Endothelial cell of umbilical vein (primary cell): ENCODE measurements around the gene DTWD2. TPM values are rescaled to one million over a fixed set of nuclear protein-coding genes. Genes with fewer than 3 reads are reported as not detected.

Source experiments
- BruUV-seq: library from RNA; stranded (reverse); fragments of 400-500 nt; replicated peaks from 2 replicates; lab custom pipeline; 2021; lab: Mats Ljungman, UMichigan
- CTCF ChIA-PET: fragments of 300-600, 350-600 bp; sonication (Branson Sonifier 250); formaldehyde crosslinking; loops from one replicate; lab custom pipeline; 2021; ENCODE audit warnings: antibody characterized with exemption, inconsistent platforms; lab: Charles Lee
- POLR2A ChIA-PET: fragments of 300-600, 350-600 bp; sonication (Branson Sonifier 250); formaldehyde crosslinking; loops from one replicate; lab custom pipeline; 2021; ENCODE audit warnings: antibody characterized with exemption, inconsistent platforms; lab: Charles Lee
- DNase-seq: peaks from one replicate; pipeline ENCODE4 v3.0.0-alpha.2; 2011; ENCODE audit warnings: low read depth, low spot score
- FAIRE-seq: peaks from 2 replicates; lab custom pipeline; 2011; peaks lifted over from hg19 to GRCh38; lab: Jason Lieb, UNC
- H2AFZ ChIP-seq: 2 replicates; pipeline ENCODE4 v1.6.0; 2012; ENCODE audit warnings: low read depth, low read length, control low read depth, inconsistent platforms
- H3K27ac ChIP-seq: 2 replicates; pipeline ENCODE4 v1.5.1; 2011; ENCODE audit warnings: low read depth, mild to moderate bottlenecking, control low read depth, low read length, moderate library complexity; ENCODE audit not compliant: insufficient read depth
- H3K27me3 ChIP-seq, 2 experiments: 2 replicates each; pipeline versions ENCODE4 v1.6.0 to v1.6.1; 2011; ENCODE audit warnings: low read length in 2 of 2, mixed read lengths in 1 of 2; ENCODE audit not compliant: control insufficient read depth in 2 of 2, insufficient read depth in 2 of 2
- H3K36me3 ChIP-seq, 2 experiments: 2 replicates in 1 of 2; 3 replicates in 1 of 2; pipeline ENCODE4 v1.5.1; 2011; ENCODE audit warnings: low read length in 2 of 2, mild to moderate bottlenecking in 1 of 2, moderate library complexity in 1 of 2; ENCODE audit not compliant: control insufficient read depth in 2 of 2, insufficient read depth in 2 of 2; ENCODE audit errors: extremely low read depth in 1 of 2
- H3K4me1 ChIP-seq: 3 replicates; pipeline ENCODE4 v1.5.1; 2011; ENCODE audit warnings: mild to moderate bottlenecking, low read length; ENCODE audit not compliant: control insufficient read depth, insufficient read depth; ENCODE audit errors: extremely low read depth
- H3K4me2 ChIP-seq: 2 replicates; pipeline ENCODE4 v1.6.1; 2011; ENCODE audit warnings: low read length, control low read depth, mixed read lengths; ENCODE audit not compliant: insufficient read depth
- H3K4me3 ChIP-seq, 3 experiments: fragments of 200-600 bp in 1 of 3; sonication (generic), shearing (Covaris generic) in 1 of 3; replicated peaks in 1 of 3; 2 replicates each; pipeline ENCODE4 v1.5.1; 2011 to 2016; ENCODE audit warnings: control low read depth in 3 of 3, low read length in 3 of 3, mild to moderate bottlenecking in 2 of 3, inconsistent platforms in 1 of 3, low read depth in 1 of 3, moderate library complexity in 1 of 3; ENCODE audit not compliant: insufficient read depth in 1 of 3
- H3K79me2 ChIP-seq: 2 replicates; pipeline ENCODE4 v1.6.0; 2012; ENCODE audit warnings: low read length, inconsistent platforms; ENCODE audit not compliant: control insufficient read depth, insufficient read depth
- H3K9ac ChIP-seq: replicated peaks from 2 replicates; pipeline ENCODE3; 2011; ENCODE audit warnings: low read length, control low read depth; ENCODE audit not compliant: insufficient read depth; ENCODE audit errors: extremely low read depth
- H3K9me1 ChIP-seq: replicated peaks from 3 replicates; pipeline ENCODE4 v1.6.0; 2011; ENCODE audit warnings: mild to moderate bottlenecking, low read length; ENCODE audit not compliant: control insufficient read depth, insufficient read depth; ENCODE audit errors: extremely low read depth
- H3K9me3 ChIP-seq: replicated peaks from 2 replicates; pipeline ENCODE4 v1.5.1; 2012; ENCODE audit warnings: low read length, inconsistent platforms; ENCODE audit not compliant: control insufficient read depth, insufficient read depth
- H4K20me1 ChIP-seq: replicated peaks from 2 replicates; pipeline ENCODE3; 2011; ENCODE audit warnings: mild to moderate bottlenecking, low read length; ENCODE audit not compliant: control insufficient read depth, insufficient read depth; ENCODE audit errors: extremely low read depth
- CTCF ChIP-seq, 2 donors: IDR thresholded peaks; 1 replicate in 1 of 2; 2 replicates in 1 of 2; pipeline ENCODE4 v1.5.1; 2011; ENCODE audit warnings: low read length in 2 of 2, mild to moderate bottlenecking in 2 of 2, moderate library complexity in 2 of 2, control low read depth in 1 of 2, inconsistent platforms in 1 of 2, low read depth in 1 of 2; ENCODE audit not compliant: insufficient read depth in 1 of 2; ENCODE audit errors: extremely low read depth in 1 of 2
- EZH2 ChIP-seq: IDR thresholded peaks from 2 replicates; pipeline ENCODE4 v1.6.1; 2012; ENCODE audit warnings: borderline replicate concordance, low read depth, mild to moderate bottlenecking, moderate library complexity, low read length, inconsistent platforms; ENCODE audit not compliant: severe bottlenecking
- FOS ChIP-seq: IDR thresholded peaks from 2 replicates; pipeline ENCODE4 v1.6.1; 2011; ENCODE audit warnings: mild to moderate bottlenecking, low read length, moderate library complexity, borderline replicate concordance; ENCODE audit not compliant: insufficient read depth
- GATA2 ChIP-seq: IDR thresholded peaks from 2 replicates; pipeline ENCODE4 v1.7.0; 2011; ENCODE audit warnings: low read depth, mild to moderate bottlenecking, moderate library complexity, mixed read lengths, low read length; ENCODE audit not compliant: insufficient read length, insufficient read depth
- JUN ChIP-seq: IDR thresholded peaks from 2 replicates; pipeline ENCODE4 v1.6.1; 2011; ENCODE audit warnings: borderline replicate concordance, low read depth; ENCODE audit not compliant: insufficient read length, insufficient read depth
- MAX ChIP-seq: IDR thresholded peaks from 2 replicates; pipeline ENCODE4 v1.6.1; 2011; ENCODE audit not compliant: insufficient read depth, insufficient read length
- MYC ChIP-seq: IDR thresholded peaks from one replicate; pipeline ENCODE4 v1.6.1; 2011; ENCODE audit warnings: mild to moderate bottlenecking, low read depth, low read length
- POLR2A ChIP-seq: IDR thresholded peaks from 2 replicates; pipeline ENCODE4 v1.6.1; 2012; ENCODE audit warnings: low read depth, mild to moderate bottlenecking, control low read depth, low read length
- POLR2AphosphoS5 ChIP-seq: IDR thresholded peaks from 2 replicates; pipeline ENCODE4 v1.6.1; 2012; ENCODE audit warnings: low read depth, mild to moderate bottlenecking, control low read depth, low read length, moderate library complexity; ENCODE audit not compliant: insufficient read depth
- dilution Hi-C: fragments of 300-500 bp; cut with MboI; formaldehyde crosslinking; loops from one replicate; pipeline ENCODE4 v1.15.0; 2019; ENCODE audit warnings: low sequenced_read_pairs; ENCODE audit not compliant: extremely low pct_ligation_motif_present
- intact Hi-C: fragments of 100-400 bp; cut with micrococcal nuclease; formaldehyde crosslinking; loops from one replicate; pipeline ENCODE4 v1.10.0; 2022
- microRNA-seq: library from miRNA; unstranded; fragments of <30 nt; microRNA quantifications from one replicate; pipeline ENCODE4 v1.2.0, GENCODE V29; 2021; ENCODE audit warnings: borderline number of aligned reads, borderline replicate concordance
- polyA plus RNA-seq, 4 experiments: library from polyadenylated mRNA; depleted of rRNA in 3 of 4; stranded (reverse) in 3 of 4; unstranded in 1 of 4; fragments of >200 nt; gene quantifications; 2 replicates each; pipeline versions ENCODE4 v1.2.1 to v1.2.3, GENCODE V29; 2011 to 2012; ENCODE audit warnings: missing spikeins in 1 of 4
- small RNA-seq: library from RNA; depleted of rRNA; stranded (forward); fragments of <200 nt; gene quantifications from one replicate; pipeline ENCODE3, GENCODE V24; 2012; ENCODE audit warnings: low replicate concordance, low read depth; ENCODE audit not compliant: insufficient read depth, insufficient read length
- total RNA-seq: library from RNA; stranded (reverse); gene quantifications from 2 replicates; pipeline ENCODE4 v1.2.3, GENCODE V29; 2021

The DTWD2 gene
- total and polyA plus RNA-seq, 2 donors (not counting 3 experiments of a cell fraction or from before 2014, with no cell fraction given) = 0.99 to 1.1 TPM

- FAIRE-seq (no peak), DNase-seq (no peak)
- Histone ChIP-seq H3K9ac (no peak overlapping the region), H3K27ac (no peak overlapping the region), H3K4me1 (no peaks in the 10 kb centered on the region), H3K4me2 (no peak overlapping the region), H4K20me1 (no peaks in the 10 kb centered on the region), H3K9me1 (no peaks in the 10 kb centered on the region), H3K4me3 (no peak overlapping the region), H3K79me2 (no peaks in the 10 kb centered on the region), H3K36me3 (no peaks in the 10 kb centered on the region), H2AFZ (no peak overlapping the region), H3K27me3 (no peaks in the 10 kb centered on the region), H3K9me3 (no peaks in the 10 kb centered on the region)
- dilution Hi-C loops (no loop called here), intact Hi-C loops (no loop called here)
- ChIA-PET POLR2A (no interaction called here), CTCF (no interaction called here)
- no peak for TF ChIP-seq MYC
- TF ChIP-seq POLR2AphosphoS5 = no peak
- no peak for TF ChIP-seq FOS
- no peak for TF ChIP-seq MAX
- no peak for TF ChIP-seq GATA2
- TF ChIP-seq POLR2A = no peak
- TF ChIP-seq JUN = no peak
- no peak for TF ChIP-seq CTCF (IDR thresholded peaks at IDR 0.05; ENCODE audit: extremely low read depth in 1 of 2, insufficient read depth in 1 of 2, low read depth in 1 of 2, low read length in 2 of 2)
- no peak for TF ChIP-seq EZH2
- no TSS peak for BruUV-seq
These were observed 200.0 kb downstream of the DTWD2 start for GRCh38 chr5:118788351-118788750.

Small RNA genes lying within 50 kb of the gene (microRNA-seq; reads per million reads assigned to microRNA genes)
- not detected for gene MIR1244-2

Small RNA genes lying within 50 kb of the gene (small RNA-seq; reads per million reads assigned to genes)
- not detected for gene RNU6-373P

Other genes with a start within 250 kb of the DTWD2 start
- gene DMXL1, start 82.5 kb upstream of the DTWD2 start, total RNA-seq = 24.7 and 26.1 TPM in 2 replicates
- 4.4 and 5.4 TPM in 2 replicates for gene DMXL1, start 82.5 kb upstream of the DTWD2 start, polyA plus RNA-seq